Stimulated activated CD8-positive, alpha-beta memory T cell treated with anti-CD3 and anti-CD28 coated beads, Interleukin-7, amount 100 ng/mL, for 4 hours (primary cell): ENCODE results near the gene SMAD6.

ENCODE experiments used
- DNase-seq, 2 donors: peaks; one replicate each; pipeline ENCODE4 v3.0.0-alpha.2; 2020; ENCODE audit warnings: low read depth in 2 of 2

SMAD6 gene

GRCh38 chr15:66702035-66702786, at the start of gene SMAD6:
Gene SMAD6 (plus strand): TSS chr15:66702236. CDS start chr15:66703259, 1,023 bp downstream.
- peak; percentile 36 to 51 for DNase-seq

GRCh38 chr15:66652806-66653205, 49.2 kb upstream of the SMAD6 start:
- no peak for DNase-seq

GRCh38 chr15:66653398-66653797, 48.6 kb upstream of the SMAD6 start:
- DNase-seq, result no peak

- no peak for DNase-seq
Measured at GRCh38 chr15:66653852-66654251, 48.2 kb upstream of the SMAD6 start.

GRCh38 chr15:66654361-66654738, 47.7 kb upstream of the SMAD6 start:
- no peak for DNase-seq

GRCh38 chr15:66654739-66655375, 47.2 kb upstream of the SMAD6 start:
- no peak for DNase-seq

- DNase-seq, result no peak
Measured at GRCh38 chr15:66655511-66655910, 46.5 kb upstream of the SMAD6 start.

GRCh38 chr15:66655997-66656396, 46.0 kb upstream of the SMAD6 start:
- DNase-seq, result no peak

- DNase-seq, result no peak
Measured at GRCh38 chr15:66657185-66658020, 44.6 kb upstream of the SMAD6 start.

- DNase-seq, result no peak
Measured at GRCh38 chr15:66658044-66658443, 44.0 kb upstream of the SMAD6 start.

GRCh38 chr15:66658855-66659254, 43.2 kb upstream of the SMAD6 start:
- no peak for DNase-seq

GRCh38 chr15:66659384-66659783, 42.7 kb upstream of the SMAD6 start:
- DNase-seq, result no peak

GRCh38 chr15:66661432-66662096, 40.5 kb upstream of the SMAD6 start:
- DNase-seq, result no peak

GRCh38 chr15:66662522-66662921, 39.5 kb upstream of the SMAD6 start:
- DNase-seq, result no peak

GRCh38 chr15:66663664-66664063, 38.4 kb upstream of the SMAD6 start:
- no peak for DNase-seq

- DNase-seq, result no peak
Measured at GRCh38 chr15:66670175-66670574, 31.9 kb upstream of the SMAD6 start.

GRCh38 chr15:66670762-66671580, 31.1 kb upstream of the SMAD6 start:
- no peak for DNase-seq

- no peak for DNase-seq
Measured at GRCh38 chr15:66672867-66673266, 29.2 kb upstream of the SMAD6 start.

- no peak for DNase-seq
Measured at GRCh38 chr15:66673410-66674322, 28.4 kb upstream of the SMAD6 start.

- no peak for DNase-seq
Measured at GRCh38 chr15:66674756-66675155, 27.3 kb upstream of the SMAD6 start.
